ENCODE results near the gene ADARB2. TPM values are rescaled to one million over a fixed set of nuclear protein-coding genes. Genes with fewer than 3 reads are reported as not detected.

ADARB2 gene
- total RNA-seq, 2 donors from 2014 or later: 1.1 to 1.8 TPM

DNA sequence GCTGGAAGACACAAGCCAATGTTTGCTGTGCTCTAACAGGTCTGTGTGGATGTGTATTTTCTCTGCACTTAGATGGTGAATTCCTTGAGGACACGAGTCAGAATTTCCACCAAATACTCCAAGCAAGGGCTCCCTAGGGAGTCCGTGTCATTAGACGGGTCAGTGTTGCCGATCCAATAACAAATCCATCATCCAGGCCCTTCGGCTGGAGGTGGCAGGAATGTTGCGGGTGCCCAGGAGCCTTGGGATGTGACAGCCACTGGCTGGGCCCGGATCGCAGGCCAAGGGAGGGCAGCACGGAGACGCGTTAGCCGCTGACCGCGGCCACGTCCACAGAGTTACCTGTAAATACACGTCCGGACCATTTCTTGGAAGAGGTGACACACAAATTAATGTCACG is 494.4 kb downstream of the ADARB2 start:
- TF ChIP-seq, protein P1, sequence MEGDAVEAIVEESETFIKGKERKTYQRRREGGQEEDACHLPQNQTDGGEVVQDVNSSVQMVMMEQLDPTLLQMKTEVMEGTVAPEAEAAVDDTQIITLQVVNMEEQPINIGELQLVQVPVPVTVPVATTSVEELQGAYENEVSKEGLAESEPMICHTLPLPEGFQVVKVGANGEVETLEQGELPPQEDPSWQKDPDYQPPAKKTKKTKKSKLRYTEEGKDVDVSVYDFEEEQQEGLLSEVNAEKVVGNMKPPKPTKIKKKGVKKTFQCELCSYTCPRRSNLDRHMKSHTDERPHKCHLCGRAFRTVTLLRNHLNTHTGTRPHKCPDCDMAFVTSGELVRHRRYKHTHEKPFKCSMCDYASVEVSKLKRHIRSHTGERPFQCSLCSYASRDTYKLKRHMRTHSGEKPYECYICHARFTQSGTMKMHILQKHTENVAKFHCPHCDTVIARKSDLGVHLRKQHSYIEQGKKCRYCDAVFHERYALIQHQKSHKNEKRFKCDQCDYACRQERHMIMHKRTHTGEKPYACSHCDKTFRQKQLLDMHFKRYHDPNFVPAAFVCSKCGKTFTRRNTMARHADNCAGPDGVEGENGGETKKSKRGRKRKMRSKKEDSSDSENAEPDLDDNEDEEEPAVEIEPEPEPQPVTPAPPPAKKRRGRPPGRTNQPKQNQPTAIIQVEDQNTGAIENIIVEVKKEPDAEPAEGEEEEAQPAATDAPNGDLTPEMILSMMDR (conservative IDR thresholded peaks at IDR 0.05): no peak
- no peaks in the 10 kb centered on the region for H3K27me3 ChIP-seq (ENCODE audit: control insufficient read depth, insufficient read depth, low read length, poor library complexity, severe bottlenecking)
- H3K4me1 ChIP-seq (ENCODE audit: control insufficient read depth, insufficient read depth, low read length): peaks cover 6% of the 10 kb centered on the region
- H3K4me3 Mint-ChIP-seq: no peak overlapping the region
- no peak overlapping the region for H3K27ac Mint-ChIP-seq
- 90 to 91% methylated on average over 17 to 18 of the region's 18 CpGs for WGBS, 2 experiments (ENCODE audit: insufficient coverage in 1 of 2, insufficient read length in 1 of 2)
- no peaks in the 10 kb centered on the region for H3K9me3 ChIP-seq (ENCODE audit: control insufficient read depth, low read length)
- no peak overlapping the region for H3K4me3 ChIP-seq (ENCODE audit: low read length)
- H3K27ac ChIP-seq (ENCODE audit: low read depth, low read length): no peak overlapping the region
- no peak overlapping the region for H3K9ac ChIP-seq (ENCODE audit: extremely low read depth, low read length, poor library complexity, severe bottlenecking)
- H3K36me3 ChIP-seq (ENCODE audit: control insufficient read depth, insufficient read depth, low read length): no peaks in the 10 kb centered on the region
- H3K27me3 Mint-ChIP-seq (ENCODE audit: insufficient read depth): no peaks in the 10 kb centered on the region
- H3K9me3 Mint-ChIP-seq: peaks cover 14% of the 10 kb centered on the region
- DNase-seq: no peak
- no peaks in the 10 kb centered on the region for H3K36me3 Mint-ChIP-seq (ENCODE audit: low read depth)
- peaks cover 2% of the 10 kb centered on the region for H3K4me1 Mint-ChIP-seq

DNA sequence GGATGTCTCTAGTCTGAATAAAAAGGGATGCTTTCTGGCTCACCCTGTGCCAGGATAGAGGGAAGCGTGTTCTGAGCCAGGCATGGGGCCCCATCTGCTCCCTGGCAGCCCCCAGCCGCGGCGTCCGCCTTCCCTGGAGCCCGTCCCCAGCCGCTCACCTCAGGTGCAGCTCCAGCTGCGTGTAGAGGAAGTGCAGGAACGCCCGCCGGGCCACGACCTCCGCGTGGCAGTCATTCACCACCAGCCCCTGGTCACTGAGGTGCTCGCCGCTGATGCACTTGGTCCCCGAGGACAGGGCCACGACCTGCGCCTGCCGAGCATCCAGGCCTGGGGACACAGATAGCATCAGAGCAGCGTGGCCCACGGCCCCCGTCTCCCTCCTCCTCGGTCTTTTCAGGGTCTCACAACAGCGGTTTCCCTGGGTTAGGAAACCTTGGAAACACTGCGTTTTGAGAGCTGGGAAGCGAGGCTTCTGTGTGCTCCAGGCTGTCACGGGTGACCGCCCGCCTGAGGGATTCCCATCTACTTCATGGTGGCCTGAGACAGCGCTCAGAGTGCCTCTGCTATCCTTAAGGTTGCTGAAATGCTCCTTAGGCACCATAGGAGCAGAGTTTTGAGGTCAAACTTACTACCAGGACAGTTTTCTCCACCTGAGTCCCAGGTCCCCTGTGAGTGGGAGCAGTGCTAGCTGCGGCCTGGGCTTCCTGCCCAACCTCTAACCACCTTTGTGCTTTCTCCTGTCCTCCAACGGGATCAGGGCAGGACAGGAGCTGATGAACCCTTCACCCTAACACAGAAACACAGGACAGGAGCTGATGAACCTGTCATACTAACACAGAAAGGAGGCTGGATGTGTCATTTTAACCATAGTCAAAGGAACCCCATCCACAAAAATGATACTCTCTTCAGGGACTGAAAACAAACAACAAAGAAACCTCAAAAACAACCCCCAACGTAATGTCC is 495.1 kb downstream of the ADARB2 start:
- H3K4me1 Mint-ChIP-seq: peaks cover 2% of the 10 kb centered on the region
- WGBS, 2 experiments (ENCODE audit: insufficient coverage in 1 of 2, insufficient read length in 1 of 2): 89 to 90% methylated on average over 22 to 33 of the region's 34 CpGs
- Histone ChIP-seq H3K36me3 (ENCODE audit: control insufficient read depth, insufficient read depth, low read length) (no peaks in the 10 kb centered on the region), H3K4me3 (ENCODE audit: low read length) (no peak overlapping the region), H3K9me3 (ENCODE audit: control insufficient read depth, low read length) (no peaks in the 10 kb centered on the region), H3K27me3 (ENCODE audit: control insufficient read depth, insufficient read depth, low read length, poor library complexity, severe bottlenecking) (no peaks in the 10 kb centered on the region), H3K4me1 (ENCODE audit: control insufficient read depth, insufficient read depth, low read length) (peaks cover 6% of the 10 kb centered on the region), H3K27ac (ENCODE audit: low read depth, low read length) (no peak overlapping the region), H3K9ac (ENCODE audit: extremely low read depth, low read length, poor library complexity, severe bottlenecking) (no peak overlapping the region)
- DNase-seq: no peak
- H3K36me3 Mint-ChIP-seq (ENCODE audit: low read depth): no peaks in the 10 kb centered on the region
- no peak overlapping the region for H3K27ac Mint-ChIP-seq
- TF ChIP-seq, protein P1 (conservative IDR thresholded peaks at IDR 0.05): no peak
- peaks cover 14% of the 10 kb centered on the region for H3K9me3 Mint-ChIP-seq
- H3K4me3 Mint-ChIP-seq: no peak overlapping the region
- H3K27me3 Mint-ChIP-seq (ENCODE audit: insufficient read depth): no peaks in the 10 kb centered on the region

DNA sequence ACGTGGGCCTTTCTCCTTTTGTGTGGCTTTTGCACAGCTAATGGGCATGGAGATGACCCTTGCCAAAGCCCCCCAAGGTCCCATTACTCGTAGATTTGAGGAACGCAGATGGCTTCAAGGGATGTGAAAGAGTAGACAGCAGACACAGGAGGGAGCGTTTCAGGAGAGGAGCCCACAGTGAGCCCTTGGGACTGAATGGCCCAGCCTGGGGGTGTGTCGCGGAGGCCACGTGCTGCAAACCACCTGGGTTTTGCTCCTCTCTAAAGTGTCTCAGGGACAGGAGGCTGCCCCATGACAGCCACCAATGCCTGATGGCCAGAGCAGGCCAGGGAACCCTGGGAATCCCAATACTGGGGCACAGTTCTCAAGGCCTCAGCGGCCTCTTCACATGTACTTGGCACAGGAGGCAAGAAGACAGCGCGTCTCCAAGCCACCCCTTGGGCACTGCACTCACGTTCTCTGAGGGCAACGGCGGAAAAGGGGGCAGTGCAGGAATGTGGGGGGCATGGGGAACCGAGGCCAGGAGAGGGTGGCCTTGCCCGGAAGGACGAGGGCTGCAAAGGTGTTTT is 495.9 kb downstream of the ADARB2 start:
- Mint-ChIP-seq H3K27me3 (ENCODE audit: insufficient read depth) (no peaks in the 10 kb centered on the region), H3K27ac (peak overlapping the region; percentile 39), H3K4me3 (no peak overlapping the region), H3K36me3 (ENCODE audit: low read depth) (no peaks in the 10 kb centered on the region), H3K9me3 (peaks cover 14% of the 10 kb centered on the region), H3K4me1 (peaks cover 2% of the 10 kb centered on the region)
- H3K9me3 ChIP-seq (ENCODE audit: control insufficient read depth, low read length): no peaks in the 10 kb centered on the region
- H3K4me3 ChIP-seq (ENCODE audit: low read length): no peak overlapping the region
- TF ChIP-seq, protein P1 (conservative IDR thresholded peaks at IDR 0.05): no peak
- H3K27ac ChIP-seq (ENCODE audit: low read depth, low read length): no peak overlapping the region
- H3K27me3 ChIP-seq (ENCODE audit: control insufficient read depth, insufficient read depth, low read length, poor library complexity, severe bottlenecking): no peaks in the 10 kb centered on the region
- H3K9ac ChIP-seq (ENCODE audit: extremely low read depth, low read length, poor library complexity, severe bottlenecking): no peak overlapping the region
- no peak for DNase-seq
- WGBS, 2 experiments (ENCODE audit: insufficient coverage in 1 of 2, insufficient read length in 1 of 2): 92 to 93% methylated on average over 11 to 16 of the region's 16 CpGs
- no peaks in the 10 kb centered on the region for H3K36me3 ChIP-seq (ENCODE audit: control insufficient read depth, insufficient read depth, low read length)
- H3K4me1 ChIP-seq (ENCODE audit: control insufficient read depth, insufficient read depth, low read length): peaks cover 6% of the 10 kb centered on the region
